Tibial artery (tissue), 4 donors: ENCODE data around the gene PYCR2.

Source experiments
- DNase-seq, 2 donors: peaks; one replicate each; pipeline ENCODE4 v3.0.0-alpha.2; 2019
- H3K27ac ChIP-seq, 2 donors: fragments of 200-600 bp; sonication (generic) in 1 of 2; 1 replicate in 1 of 2; 2 replicates in 1 of 2; pipeline ENCODE4 v1.5.1; 2018 to 2019; ENCODE audit warnings: mild to moderate bottlenecking in 1 of 2
- H3K27me3 ChIP-seq, 2 donors: fragments of 200-600 bp; sonication (generic) in 1 of 2; one replicate each; pipeline versions ENCODE4 v1.5.1 to v1.6.0; 2016 to 2019
- H3K36me3 ChIP-seq, 3 donors: fragments of 200-600 bp; sonication (generic) in 2 of 3; one replicate each; pipeline ENCODE4 v1.5.1; 2016 to 2019; ENCODE audit warnings: mild to moderate bottlenecking in 2 of 3
- H3K4me1 ChIP-seq, 4 donors: fragments of 200-600 bp; sonication (generic) in 2 of 4; 1 replicate in 3 of 4; 2 replicates in 1 of 4; pipeline ENCODE4 v1.5.1; 2016 to 2019
- H3K4me3 ChIP-seq, 2 donors: fragments of 200-600 bp; sonication (generic) in 1 of 2; 1 replicate in 1 of 2; 2 replicates in 1 of 2; pipeline ENCODE4 v1.5.1; 2018 to 2019; ENCODE audit warnings: mild to moderate bottlenecking in 2 of 2
- H3K9me3 ChIP-seq, 3 donors: fragments of 200-600 bp; sonication (generic) in 1 of 3; one replicate each; pipeline ENCODE4 v1.5.1; 2016 to 2019
- CTCF ChIP-seq, 2 experiments: fragments of 200-600 bp in 1 of 2; fragments of 450-650 bp in 1 of 2; IDR thresholded peaks; one replicate each; pipeline ENCODE4 v1.5.1; 2017 to 2019; ENCODE audit warnings: antibody characterized with exemption in 2 of 2, mild to moderate bottlenecking in 1 of 2, moderate library complexity in 1 of 2
- intact Hi-C: fragments of 100-400 bp; cut with DNase I; formaldehyde crosslinking; loops from one replicate; pipeline ENCODE4 v1.15.0; 2023; ENCODE audit warnings: low total_unique reads

The PYCR2 gene

GRCh38 chr1:225953315-225953714 lies 29.3 kb upstream of the PYCR2 start:
- intact Hi-C loops = no loop called here
- Histone ChIP-seq H3K27me3 (peaks cover 0 to 6% of the 10 kb centered on the region in 2 donors), H3K4me1 (no peaks in the 10 kb centered on the region), H3K9me3 (no peaks in the 10 kb centered on the region), H3K36me3 (no peaks in the 10 kb centered on the region), H3K27ac (no peak overlapping the region), H3K4me3 (no peak overlapping the region)
- no peak for TF ChIP-seq CTCF (IDR thresholded peaks at IDR 0.05)
- no peak for DNase-seq

- no peaks in the 10 kb centered on the region for H3K9me3 ChIP-seq
- no peaks in the 10 kb centered on the region for H3K36me3 ChIP-seq
- DNase-seq = no peak
- H3K4me3 ChIP-seq = no peak overlapping the region
- peaks cover 0 to 6% of the 10 kb centered on the region in 2 donors for H3K27me3 ChIP-seq
- intact Hi-C loops = no loop called here
- no peak for TF ChIP-seq CTCF (IDR thresholded peaks at IDR 0.05)
- no peaks in the 10 kb centered on the region for H3K4me1 ChIP-seq
- no peak overlapping the region for H3K27ac ChIP-seq
Measured at GRCh38 chr1:225950905-225951497, 27.0 kb upstream of the PYCR2 start.

GRCh38 chr1:225949041-225949440 lies 25.0 kb upstream of the PYCR2 start:
- no peak for DNase-seq
- Histone ChIP-seq H3K4me1 (no peaks in the 10 kb centered on the region), H3K27ac (no peak overlapping the region), H3K27me3 (peaks cover 0 to 6% of the 10 kb centered on the region in 2 donors), H3K9me3 (no peaks in the 10 kb centered on the region), H3K36me3 (no peaks in the 10 kb centered on the region), H3K4me3 (no peak overlapping the region)
- intact Hi-C loops = no loop called here
- TF ChIP-seq CTCF (IDR thresholded peaks at IDR 0.05) = no peak

- no peak overlapping the region for H3K4me3 ChIP-seq
- intact Hi-C loops = no loop called here
- peaks cover 0 to 6% of the 10 kb centered on the region in 2 donors for H3K27me3 ChIP-seq
- H3K27ac ChIP-seq = no peak overlapping the region
- peaks cover 0 to 9% (median 1%) of the 10 kb centered on the region in 4 donors for H3K4me1 ChIP-seq
- DNase-seq = no peak
- no peak for TF ChIP-seq CTCF (IDR thresholded peaks at IDR 0.05)
- H3K9me3 ChIP-seq = no peaks in the 10 kb centered on the region
- H3K36me3 ChIP-seq = no peaks in the 10 kb centered on the region
Measured at GRCh38 chr1:225946803-225947202, 22.8 kb upstream of the PYCR2 start.

GRCh38 chr1:225946082-225946620 lies 22.1 kb upstream of the PYCR2 start:
- no peak for TF ChIP-seq CTCF (IDR thresholded peaks at IDR 0.05)
- Histone ChIP-seq H3K4me3 (no peak overlapping the region), H3K4me1 (peaks cover 0 to 15% (median 8%) of the 10 kb centered on the region in 4 donors), H3K9me3 (no peaks in the 10 kb centered on the region), H3K27ac (no peak overlapping the region), H3K36me3 (no peaks in the 10 kb centered on the region), H3K27me3 (peaks cover 0 to 6% of the 10 kb centered on the region in 2 donors)
- DNase-seq = no peak
- intact Hi-C loops = no loop called here
